Measurements from ENCODE around the gene SEMA3C. TPM values are rescaled to one million over a fixed set of nuclear protein-coding genes. Genes with fewer than 3 reads are reported as not detected.

SEMA3C gene
- 46.8 to 78.3 TPM (median 66.1 TPM) in 5 replicates for total RNA-seq (2022; extraction: Qiagen RNA extraction)

DNA sequence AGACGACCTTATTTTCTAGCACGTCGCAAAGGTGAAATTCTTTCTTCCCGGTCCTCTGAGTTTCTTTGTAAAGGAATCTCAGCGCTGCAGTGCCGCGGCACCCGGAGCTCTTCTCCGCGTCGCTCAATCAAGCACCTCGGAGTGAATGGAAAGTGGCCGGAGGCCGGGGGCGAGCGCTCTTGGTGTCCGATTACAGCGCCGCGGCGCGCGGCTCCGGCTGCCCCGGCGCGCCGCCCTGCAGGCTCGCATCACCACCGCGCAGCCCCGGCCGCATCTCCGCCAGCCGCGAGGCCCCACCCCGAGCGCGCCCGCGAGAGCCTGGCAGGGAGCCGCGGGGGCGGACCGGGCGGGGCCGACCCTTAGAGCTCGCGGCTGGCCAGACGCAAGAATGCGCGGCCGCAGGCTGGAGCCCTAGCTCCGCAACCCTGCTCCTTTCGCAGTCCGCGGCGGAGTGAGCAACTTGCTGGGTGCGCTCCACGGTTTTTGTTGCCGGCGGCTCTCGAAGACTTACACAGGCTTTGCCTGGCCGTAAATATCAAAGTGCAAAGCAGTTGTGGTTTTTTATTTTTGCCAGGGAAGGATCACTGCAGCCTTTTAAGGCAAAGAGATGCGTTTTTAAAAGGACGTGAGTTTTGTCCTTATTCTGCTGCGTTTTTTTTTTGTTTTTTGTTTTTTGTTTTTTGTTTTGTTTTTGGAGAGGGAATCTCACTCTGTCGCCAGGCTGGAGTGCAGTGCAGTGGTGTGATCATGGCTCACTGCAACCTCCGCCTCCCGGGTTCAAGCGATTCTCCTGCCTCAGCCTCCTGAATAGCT lies at the start of gene SEMA3C:
TSS of gene SEMA3C (minus strand) at position 143 of the 813 bp plus-strand sequence. CDS start 2,270 bp downstream, outside the sequence.

Data from A549 treated with AZD2906 at 1 μM for 4 hours (cell line).